DMS114 treated with DMSO at 0.1 percent for 48 hours (cell line): ENCODE data around the gene TSPAN18.
A peak's percentile ranks its signal among the peaks of the same experiment; 100 is the strongest.

Experiments
- DNase-seq: peaks from one replicate; lab custom pipeline; 2025; ENCODE audit not compliant: unreplicated experiment; lab: John Stamatoyannopoulos, UW

The TSPAN18 gene

GRCh38 chr11:44885065-44885810, 158.5 kb downstream of the TSPAN18 start:
- DNase-seq: no peak

- no peak for DNase-seq
These were observed 159.4 kb downstream of the TSPAN18 start for GRCh38 chr11:44885919-44886789.

GRCh38 chr11:44886790-44887140, 160.0 kb downstream of the TSPAN18 start:
- DNase-seq: no peak

GRCh38 chr11:44887636-44888035, 160.9 kb downstream of the TSPAN18 start:
- no peak for DNase-seq

- DNase-seq: no peak
These were observed 162.5 kb downstream of the TSPAN18 start for GRCh38 chr11:44889266-44889665.

GRCh38 chr11:44892843-44893242, 166.1 kb downstream of the TSPAN18 start:
- no peak for DNase-seq

- no peak for DNase-seq
These were observed 166.6 kb downstream of the TSPAN18 start for GRCh38 chr11:44893308-44893822.

GRCh38 chr11:44893846-44894617, 167.3 kb downstream of the TSPAN18 start:
- DNase-seq: peak; percentile 23

GRCh38 chr11:44899959-44900358, 173.2 kb downstream of the TSPAN18 start:
- DNase-seq: no peak

GRCh38 chr11:44901120-44901633, 174.4 kb downstream of the TSPAN18 start:
- DNase-seq: no peak

GRCh38 chr11:44901786-44902185, 175.0 kb downstream of the TSPAN18 start:
- no peak for DNase-seq

GRCh38 chr11:44903035-44903434, 176.3 kb downstream of the TSPAN18 start:
- no peak for DNase-seq

- DNase-seq: no peak
These were observed 176.8 kb downstream of the TSPAN18 start for GRCh38 chr11:44903518-44903917.

- no peak for DNase-seq
These were observed 177.7 kb downstream of the TSPAN18 start for GRCh38 chr11:44904261-44905020.

GRCh38 chr11:44905131-44905866, 178.5 kb downstream of the TSPAN18 start:
- no peak for DNase-seq

GRCh38 chr11:44906649-44907048, 179.9 kb downstream of the TSPAN18 start:
- no peak for DNase-seq

GRCh38 chr11:44909557-44909956, 182.8 kb downstream of the TSPAN18 start:
- DNase-seq: no peak

GRCh38 chr11:44910591-44910990, 183.8 kb downstream of the TSPAN18 start:
- no peak for DNase-seq

- peak; percentile 71 for DNase-seq
These were observed 184.5 kb downstream of the TSPAN18 start for GRCh38 chr11:44911029-44911814.
